ENCODE data around the gene MED22. TPM values are rescaled to one million over a fixed set of nuclear protein-coding genes. Genes with fewer than 3 reads are reported as not detected.
A peak's percentile ranks its signal among the peaks of the same experiment; 100 is the strongest.
"Not testable (repeated sequence)": the region's sequence is repeated elsewhere in the genome, so short reads cannot be mapped to it uniquely, and the experiment has no call there.

Gene MED22
- total RNA-seq: 27.5 TPM

DNA sequence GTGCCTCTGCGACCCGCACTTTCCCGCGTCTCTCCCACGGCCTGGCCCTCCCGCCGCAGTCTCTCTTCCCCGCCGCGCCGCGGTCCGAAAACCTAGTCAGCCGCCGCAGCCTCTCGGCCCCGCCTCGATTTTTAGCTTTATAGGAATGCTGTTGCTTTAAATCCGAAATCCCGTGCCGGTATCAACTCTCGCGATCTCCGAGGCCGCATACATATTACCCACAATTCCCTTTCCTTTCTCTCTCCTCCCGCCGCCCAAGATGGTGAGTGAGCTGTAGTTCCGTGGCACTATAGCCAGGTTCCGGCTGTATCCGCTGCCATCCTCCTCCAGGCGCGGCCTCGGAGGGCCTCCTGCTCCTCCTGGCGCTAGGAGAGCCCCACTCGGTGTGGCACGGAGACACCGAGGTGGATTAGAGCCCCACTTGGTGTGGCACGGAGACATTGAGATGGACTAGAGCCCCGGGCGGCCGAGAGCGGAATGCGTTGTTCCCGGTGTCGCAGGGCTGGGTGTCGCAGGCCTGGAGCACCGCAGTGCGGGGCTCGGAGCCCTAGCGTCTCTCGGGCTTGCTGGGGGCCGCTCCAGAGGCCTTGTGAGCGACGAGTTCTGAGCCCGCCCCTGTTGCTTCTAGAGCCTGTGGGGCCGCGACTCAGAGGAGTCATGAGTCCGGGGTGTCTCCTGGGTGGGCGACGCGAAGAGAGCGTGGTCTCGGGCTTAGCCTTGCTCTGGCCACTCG, at the start of gene MED22, which contains the start of gene RPL7A:
Gene MED22 (minus strand): TSS at position 147 of the 733 bp plus-strand sequence. CDS start 1,469 bp downstream, outside the sequence.
Gene RPL7A (plus strand): TSS at position 234 of the 733 bp plus-strand sequence. CDS start 26 bp downstream, at position 260.
- DNase-seq (ENCODE audit: low read depth in 2 of 3, low spot score in 2 of 3): peak; percentile 84 to 97 (median 96)

DNA sequence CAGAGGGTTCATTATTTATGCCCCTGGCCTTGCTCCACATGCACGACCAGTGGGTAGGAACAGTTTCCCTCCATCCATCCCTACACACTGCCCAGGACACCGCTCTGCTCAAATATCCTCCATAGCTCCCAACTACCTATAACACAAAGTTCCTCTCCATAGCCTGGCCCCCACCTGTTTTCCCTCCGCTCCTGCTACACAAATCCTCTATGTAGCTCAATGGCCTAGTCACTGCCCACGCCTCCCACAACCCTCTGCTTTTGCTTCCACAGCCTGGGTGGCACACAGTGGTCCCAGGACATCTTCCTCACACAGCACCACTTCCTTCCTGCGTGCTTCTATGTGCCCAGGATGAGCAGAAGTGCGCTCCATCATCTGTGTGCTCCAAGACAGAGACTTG, 49.4 kb upstream of the MED22 start:
- no peak for DNase-seq (ENCODE audit: low read depth in 2 of 3, low spot score in 2 of 3)

DNA sequence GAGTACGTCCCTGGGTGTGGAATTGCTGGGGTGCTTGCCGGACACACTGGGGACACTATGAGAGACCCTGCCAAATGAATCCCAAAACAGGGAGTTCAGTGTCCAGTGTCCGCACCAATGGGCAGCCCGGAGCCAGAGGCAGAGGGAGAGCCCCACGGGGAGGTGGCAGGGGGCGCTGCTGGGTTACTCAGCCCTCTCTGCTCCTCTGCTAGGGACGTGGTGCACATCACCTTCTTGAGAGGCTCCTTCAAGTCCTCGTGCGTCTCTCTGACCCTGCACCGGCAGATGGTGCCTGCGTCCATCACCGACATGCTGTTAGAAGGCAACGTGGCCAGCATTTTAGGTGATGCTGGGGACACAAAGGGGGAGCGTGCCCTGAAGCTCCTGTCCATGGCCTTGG, 49.0 kb upstream of the MED22 start:
- DNase-seq (ENCODE audit: low read depth in 2 of 3, low spot score in 2 of 3): peak in 1 of 3 donors; percentile 20

DNA sequence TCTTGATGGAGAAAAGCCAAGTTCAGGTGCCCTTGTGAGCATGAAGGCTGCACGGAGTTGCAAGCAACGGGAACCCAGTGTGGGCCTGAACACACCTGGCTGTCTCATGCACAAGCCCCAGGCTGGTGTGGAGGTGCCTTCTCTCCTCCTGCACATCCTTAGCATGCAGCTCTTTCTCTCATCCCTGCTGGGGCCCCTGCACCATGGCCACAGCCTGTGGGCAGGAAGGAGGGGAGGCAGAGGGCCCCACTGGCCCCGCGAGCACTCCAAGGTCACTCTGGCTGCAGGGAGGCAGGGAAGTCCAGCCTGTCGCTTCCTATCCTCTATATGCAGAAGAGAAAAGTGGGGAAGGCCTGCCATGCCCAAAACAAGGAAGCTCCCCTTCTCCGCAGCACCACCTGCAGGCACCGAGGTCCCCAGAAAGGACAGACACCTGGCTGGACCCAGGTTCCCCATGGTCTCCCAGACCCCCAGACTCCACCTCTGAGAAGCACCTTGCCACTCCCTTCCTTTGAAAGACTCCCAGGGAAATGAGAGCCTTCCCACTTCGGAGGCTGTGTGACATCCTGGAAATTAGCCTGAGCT, 46.8 kb upstream of the MED22 start:
- DNase-seq (ENCODE audit: low read depth in 2 of 3, low spot score in 2 of 3): no peak

DNA sequence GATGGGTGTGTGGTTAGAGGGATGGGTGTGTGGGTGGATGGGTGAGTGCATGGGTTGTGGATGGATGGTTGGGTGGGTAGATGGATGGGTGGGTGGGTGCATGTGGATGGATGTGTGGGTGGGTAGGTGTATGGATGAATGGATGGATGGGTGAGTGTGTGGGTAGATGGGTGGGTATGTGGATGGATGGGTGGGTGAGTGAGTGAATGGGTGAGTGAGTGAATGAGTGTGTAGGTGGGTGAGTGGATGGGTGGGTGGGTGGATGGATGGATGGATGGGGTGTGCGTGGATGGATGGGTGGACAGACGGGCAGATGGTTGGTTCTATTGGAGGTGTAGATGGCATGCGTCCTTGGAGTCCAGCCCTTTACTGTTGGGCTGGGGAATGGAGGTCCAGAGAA, 45.5 kb upstream of the MED22 start:
- DNase-seq (ENCODE audit: low read depth in 2 of 3, low spot score in 2 of 3): no peak

DNA sequence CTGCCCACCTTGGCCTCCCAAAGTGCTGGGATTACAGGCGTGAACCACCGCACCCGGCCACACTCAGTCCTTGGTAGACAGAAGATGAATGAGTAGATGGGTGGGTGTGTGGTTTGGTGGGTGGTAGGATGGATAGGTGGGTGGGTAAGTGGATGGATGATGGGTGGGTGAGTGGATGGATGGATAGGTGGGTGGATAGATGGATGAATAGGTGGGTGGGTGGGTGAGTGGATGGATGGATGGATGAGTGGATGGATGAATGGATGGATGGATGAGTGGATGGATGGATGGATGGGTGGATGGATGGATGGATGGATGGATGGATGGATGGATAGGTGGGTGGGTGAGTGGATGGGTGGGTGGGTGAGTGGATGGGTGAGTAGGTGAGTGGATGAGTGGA, 44.4 kb upstream of the MED22 start:
- DNase-seq (ENCODE audit: low read depth in 2 of 3, low spot score in 2 of 3): not testable (repeated sequence)

DNA sequence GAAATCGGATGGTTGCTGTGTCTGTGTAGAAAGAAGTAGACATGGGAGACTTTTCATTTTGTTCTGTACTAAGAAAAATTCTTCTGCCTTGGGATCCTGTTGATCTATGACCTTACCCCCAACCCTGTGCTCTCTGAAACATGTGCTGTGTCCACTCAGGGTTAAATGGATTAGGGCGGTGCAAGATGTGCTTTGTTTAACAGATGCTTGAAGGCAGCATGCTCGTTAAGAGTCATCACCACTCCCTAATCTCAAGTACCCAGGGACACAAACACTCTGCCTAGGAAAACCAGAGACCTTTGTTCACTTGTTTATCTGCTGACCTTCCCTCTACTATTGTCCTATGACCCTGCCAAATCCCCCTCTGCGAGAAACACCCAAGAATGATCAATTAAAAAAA, 43.5 kb upstream of the MED22 start:
- not testable (repeated sequence) for DNase-seq (ENCODE audit: low read depth in 2 of 3, low spot score in 2 of 3)

DNA sequence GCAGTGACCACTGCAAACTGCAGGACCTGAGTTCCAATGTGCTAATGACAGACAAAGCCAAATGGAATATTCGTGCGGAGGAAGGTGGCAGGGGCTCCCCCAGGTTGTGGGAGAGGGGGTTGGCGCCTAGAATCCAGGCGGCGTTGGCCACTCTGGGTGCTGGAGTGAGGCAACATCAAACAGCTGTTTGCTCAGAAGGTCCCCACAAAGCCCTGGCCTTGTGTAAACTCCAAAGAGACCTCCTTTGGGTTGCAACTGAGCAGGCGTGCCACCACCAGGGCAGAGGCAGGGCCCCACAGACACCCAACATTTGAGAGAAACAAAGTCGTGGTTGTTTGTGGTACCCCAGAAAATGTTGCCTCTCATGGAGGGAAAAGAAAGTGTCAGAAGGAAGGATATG, 42.8 kb upstream of the MED22 start:
- no peak for DNase-seq (ENCODE audit: low read depth in 2 of 3, low spot score in 2 of 3)

DNA sequence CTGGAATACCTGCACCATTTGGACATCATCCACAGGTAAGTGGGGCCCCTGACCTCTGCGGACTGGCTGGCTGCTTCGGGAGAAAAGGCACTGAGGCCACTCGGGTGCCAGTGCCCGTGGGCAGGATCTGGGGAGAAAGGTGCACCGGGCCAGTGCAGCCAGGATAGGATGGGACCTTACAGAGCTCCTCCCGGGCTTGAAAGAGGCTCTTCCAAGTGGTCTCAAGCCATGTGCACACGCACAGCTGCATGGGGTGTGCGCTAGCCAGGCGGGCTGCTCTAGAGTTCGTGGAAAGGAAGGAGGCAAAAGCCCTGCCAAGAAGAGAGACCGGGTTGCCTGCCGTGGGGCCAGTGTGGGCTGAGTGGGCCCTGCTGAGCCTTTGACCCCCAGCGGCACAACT, 41.6 kb upstream of the MED22 start:
- no peak for DNase-seq (ENCODE audit: low read depth in 2 of 3, low spot score in 2 of 3)

DNA sequence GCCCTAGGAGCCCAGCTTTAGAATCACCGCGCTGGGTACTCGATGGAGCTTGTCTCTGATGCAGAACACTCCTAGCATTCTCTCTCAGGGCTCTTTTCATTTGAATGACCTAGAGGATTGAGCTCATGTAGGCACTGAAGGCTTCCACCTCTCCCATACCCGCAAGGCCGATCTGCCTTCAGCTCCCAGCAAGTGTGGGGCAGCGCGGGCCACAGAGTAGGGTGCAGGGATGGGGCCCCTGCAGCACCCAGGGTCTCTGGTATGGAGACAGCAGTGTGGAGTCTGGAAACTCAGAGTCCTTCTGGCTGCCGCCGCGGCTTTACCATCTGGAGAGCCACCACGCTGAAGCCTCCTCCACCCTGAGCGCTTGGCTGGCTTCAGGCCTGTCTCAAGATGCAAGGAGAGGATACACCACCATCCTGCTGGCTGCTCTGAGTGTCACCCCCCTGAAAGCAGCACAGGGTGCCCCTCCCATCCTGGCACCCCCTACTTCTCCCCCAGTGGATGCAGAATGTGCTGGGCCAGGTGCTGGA, 41.2 kb upstream of the MED22 start:
- no peak for DNase-seq (ENCODE audit: low read depth in 2 of 3, low spot score in 2 of 3)

DNA sequence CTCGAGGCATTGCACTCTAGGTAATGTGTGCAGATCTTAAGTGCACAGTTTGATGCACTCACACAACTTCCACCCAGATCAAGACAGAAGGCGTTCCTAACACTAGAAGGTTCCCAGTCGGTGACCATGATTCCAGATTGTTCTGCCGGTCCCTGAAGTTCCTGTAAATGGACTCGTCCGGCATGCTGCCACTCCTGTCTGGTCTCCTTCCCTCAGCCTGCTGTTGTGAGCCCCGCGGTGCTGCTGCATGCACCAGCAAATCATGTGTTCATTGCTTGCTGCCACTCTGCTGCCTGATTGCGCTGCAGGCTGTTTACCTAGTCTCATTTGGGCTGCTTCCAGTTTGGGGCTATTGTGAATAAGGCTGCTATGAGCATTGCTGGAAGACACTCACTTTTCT, 39.7 kb upstream of the MED22 start:
- DNase-seq (ENCODE audit: low read depth in 2 of 3, low spot score in 2 of 3): no peak

DNA sequence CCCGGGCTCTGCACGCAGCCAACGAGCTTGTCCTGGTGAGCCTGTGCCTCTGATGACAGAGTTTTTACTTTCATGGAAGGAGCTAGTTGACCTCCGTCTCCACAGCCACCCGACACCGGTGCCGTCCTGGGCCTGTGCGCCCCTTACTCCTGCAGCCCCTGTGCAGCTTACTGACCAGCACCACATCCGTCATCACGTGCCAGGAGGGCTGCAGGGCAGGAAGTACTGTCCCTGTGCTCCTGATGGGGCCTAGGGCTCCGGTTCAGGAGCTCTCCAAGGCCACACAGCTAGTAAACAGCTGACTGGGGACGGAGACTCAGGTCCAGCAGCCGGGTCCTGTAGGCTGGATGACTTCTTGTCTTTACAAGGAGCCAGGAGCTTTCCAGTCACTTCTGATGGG, 38.4 kb upstream of the MED22 start:
- no peak for DNase-seq (ENCODE audit: low read depth in 2 of 3, low spot score in 2 of 3)

DNA sequence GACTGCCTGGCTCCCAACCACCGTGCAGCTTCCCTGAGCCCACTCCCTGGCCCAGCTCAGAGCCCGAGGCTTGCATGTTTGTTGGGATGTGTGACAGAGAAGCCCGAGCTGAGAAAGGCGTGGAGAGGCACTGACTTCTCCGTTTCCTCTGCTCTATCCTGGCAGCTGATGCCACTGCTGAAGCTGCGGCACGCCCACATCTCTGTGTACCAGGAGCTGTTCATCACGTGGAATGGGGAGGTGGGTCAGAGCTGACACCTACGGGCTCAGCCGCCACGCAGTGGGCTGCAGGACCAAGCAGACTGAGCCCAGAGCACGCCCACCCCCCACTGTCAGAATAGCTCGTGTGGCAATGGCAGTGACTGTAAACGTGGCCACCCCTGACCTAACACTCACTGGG, 37.5 kb upstream of the MED22 start:
- DNase-seq (ENCODE audit: low read depth in 2 of 3, low spot score in 2 of 3): no peak

DNA sequence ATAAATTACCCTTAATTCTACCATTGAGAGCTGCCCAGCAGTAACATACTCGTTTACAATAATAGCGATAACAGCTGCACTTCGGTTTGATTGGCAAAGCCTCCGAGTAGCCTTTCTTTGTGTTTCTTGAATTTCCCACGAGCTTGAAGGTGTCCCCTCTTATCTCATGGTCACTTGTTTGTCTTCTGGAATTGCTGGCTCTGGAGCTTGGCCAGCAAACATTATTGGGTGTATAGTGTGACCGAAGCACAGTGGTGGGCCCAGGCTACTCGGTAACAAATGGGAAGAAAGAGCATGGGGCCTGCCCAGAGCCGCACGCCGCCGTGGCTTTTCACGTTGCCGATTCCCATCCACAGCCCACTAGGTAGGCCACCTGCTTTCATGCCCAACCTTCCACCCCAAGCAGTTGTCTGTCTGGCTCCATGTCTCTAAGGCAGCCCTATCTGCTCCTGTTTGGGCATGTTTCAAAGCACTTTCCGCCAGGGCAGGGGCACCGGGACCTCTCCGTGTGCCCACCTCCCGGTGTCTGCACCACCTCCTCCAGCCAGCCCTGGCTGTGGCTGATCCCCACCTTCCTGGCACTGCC, 36.9 kb upstream of the MED22 start:
- no peak for DNase-seq (ENCODE audit: low read depth in 2 of 3, low spot score in 2 of 3)

DNA sequence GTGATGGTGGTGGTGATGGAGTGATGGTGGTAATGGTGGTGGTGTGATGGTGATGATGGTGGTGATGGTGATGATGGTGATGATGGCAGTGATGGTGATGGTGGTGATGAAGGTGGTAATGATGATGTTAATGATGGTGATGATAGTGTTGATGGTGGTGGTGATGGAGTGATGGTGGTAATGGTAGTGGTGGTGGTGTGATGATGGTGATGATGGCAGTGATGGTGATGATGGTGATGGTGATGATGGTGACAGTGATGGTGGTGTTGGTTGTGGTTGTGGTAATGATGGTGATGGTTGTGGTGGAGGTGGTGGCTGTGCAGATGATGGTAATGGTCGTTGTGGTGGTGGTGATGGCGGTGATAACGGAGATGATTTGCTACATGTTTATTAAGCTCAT, 35.5 kb upstream of the MED22 start:
- no peak for DNase-seq (ENCODE audit: low read depth in 2 of 3, low spot score in 2 of 3)

DNA sequence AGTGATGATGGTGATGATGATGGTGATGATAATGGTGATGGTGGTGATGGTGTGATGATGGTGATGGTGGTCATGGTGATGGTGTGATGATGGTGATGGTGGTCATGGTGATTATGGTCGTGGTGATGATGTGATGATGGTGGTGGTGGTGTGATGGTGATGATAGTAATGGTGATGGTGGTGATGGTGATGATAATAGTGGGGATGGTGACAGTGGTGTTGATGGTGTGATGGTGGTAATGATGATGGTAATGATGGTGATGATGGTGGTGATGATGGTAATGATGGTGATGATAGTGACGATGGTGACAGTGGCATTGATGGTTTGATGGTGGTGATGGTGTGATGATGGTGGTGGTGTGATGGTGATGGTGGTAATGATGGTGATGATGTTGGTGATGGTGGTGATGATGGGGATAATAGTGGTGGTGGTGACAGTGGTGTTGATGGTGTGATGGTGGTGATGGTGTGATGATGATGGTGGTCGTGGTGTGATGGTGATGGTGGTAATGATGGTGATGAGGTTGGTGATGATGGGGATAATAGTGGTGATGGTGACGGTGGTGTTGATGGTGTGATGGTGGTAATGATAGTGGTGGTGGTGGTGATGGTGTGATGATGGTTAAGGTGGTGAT, 34.7 kb upstream of the MED22 start:
- DNase-seq (ENCODE audit: low read depth in 2 of 3, low spot score in 2 of 3): no peak

DNA sequence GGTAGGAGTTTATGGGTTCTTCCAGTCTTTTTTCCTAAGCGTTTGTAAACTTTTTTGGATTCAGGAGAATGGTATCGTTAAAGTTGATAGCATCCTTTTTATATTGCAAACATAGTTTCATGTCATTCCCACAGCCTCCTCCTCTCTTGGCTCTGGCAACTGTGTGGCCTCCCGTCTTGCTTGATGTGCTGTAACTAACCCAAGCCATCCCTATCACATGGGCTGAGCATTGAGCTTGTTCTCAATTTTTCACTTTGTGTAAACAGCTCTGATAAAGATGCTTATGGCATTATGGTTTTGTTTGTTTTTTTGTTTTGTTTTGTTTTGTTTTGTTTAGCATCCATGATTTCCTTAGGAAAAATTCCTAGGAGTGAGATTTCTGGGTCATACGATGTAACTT, 32.8 kb upstream of the MED22 start:
- no peak for DNase-seq (ENCODE audit: low read depth in 2 of 3, low spot score in 2 of 3)

DNA sequence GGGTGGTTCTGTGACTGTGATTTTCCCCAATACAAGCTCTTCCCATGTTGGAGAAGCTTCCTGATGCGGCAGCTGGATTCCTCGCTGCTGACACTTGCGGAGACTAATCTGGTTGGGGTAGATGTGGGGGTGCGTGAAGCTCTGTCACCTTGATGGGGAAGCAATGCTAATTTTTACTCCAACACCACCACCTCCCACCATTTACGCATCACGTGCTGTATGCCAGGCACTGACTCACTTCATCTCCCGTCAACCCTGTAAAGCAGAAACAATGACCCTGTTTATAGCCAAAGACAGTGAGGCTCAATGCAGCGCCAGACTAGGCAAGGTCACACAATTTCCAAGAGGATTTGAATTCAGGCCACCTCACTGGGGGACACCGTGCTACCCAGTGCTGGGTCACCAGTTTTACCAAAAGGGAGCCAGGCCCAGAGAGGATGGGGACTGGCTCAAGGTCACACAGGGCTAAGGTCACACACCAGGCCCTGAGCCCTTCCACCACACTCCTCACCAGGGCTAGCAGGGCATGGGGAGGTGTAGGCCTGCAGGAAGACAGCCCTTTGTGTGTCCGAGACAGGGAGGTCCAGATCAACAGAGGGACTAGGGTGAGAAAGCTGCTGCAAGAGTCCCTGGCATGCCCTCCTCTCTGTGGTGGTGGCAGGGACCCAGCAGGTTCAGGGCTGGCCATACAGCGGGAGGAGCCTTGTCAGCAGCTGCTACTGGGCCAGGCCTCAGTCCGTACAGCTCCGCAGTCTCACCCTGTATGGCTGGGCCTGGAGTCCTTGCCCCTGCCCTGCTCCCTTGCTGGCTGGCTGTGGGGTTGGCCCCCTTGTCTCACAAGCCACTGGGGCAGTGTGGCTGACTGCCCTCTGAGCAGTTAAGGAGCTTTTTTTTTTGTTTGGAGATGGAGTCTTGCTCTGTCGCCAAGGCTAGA, 31.5 kb upstream of the MED22 start:
- no peak for DNase-seq (ENCODE audit: low read depth in 2 of 3, low spot score in 2 of 3)

DNA sequence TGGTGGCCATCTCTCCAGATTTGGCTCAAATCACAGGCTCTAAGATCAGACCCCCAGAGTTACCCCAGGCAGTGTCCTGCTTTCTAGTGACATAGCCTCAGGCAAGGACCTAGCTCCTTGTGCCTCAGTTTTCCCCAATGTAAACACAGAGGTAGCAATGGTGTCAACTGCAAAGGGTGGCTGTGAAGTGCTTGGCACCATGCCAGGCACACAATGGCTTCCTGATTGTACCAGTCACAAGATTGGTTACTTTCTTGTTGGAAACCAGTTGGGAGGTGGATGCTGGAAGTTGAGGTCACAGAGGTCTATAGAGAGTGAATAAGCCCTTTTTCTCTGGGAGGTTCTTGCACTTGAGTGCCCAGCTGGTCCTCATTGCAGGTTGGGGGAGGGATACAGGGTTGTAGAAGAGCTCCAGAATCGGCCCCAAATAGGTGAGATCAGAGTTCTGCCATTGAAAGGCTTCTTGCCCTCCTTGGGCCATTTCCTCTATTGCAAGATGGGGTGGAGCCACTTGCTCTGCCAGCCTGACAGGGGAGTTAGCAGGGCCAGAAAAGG, 30.6 kb upstream of the MED22 start:
- DNase-seq (ENCODE audit: low read depth in 2 of 3, low spot score in 2 of 3): no peak

DNA sequence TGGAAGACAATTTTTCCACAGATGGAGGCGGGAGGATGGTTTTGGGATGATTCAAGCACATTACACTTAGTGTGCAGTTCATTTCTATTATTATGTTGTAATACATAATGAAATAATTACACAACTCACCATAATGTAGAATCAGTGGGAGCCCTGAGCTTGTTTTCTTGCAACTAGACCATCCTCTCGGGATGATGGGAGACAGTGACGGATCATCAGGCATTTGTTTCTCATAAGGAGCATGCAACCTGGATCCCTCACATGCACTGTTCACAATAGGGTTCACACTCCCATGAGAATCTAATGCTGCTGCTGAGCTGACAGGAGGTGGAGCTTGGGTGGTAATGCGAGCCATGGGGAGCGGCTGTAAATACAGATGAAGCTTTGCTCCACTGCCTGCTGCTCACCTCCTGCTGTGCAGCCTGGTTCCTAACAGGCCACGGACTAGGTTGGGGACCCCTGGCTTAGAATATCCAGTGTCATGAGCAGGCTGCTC, 29.8 kb upstream of the MED22 start:
- no peak for DNase-seq (ENCODE audit: low read depth in 2 of 3, low spot score in 2 of 3)

Data from hematopoietic multipotent progenitor cell (in vitro differentiated cells).